Jurkat, Clone E6-1 (cell line): ENCODE results near the gene ZC3HAV1L.
"Not testable (repeated sequence)": the region's sequence is repeated elsewhere in the genome, so short reads cannot be mapped to it uniquely, and the experiment has no call there.

Experiments used
- DNase-seq: peaks from one replicate; pipeline ENCODE4 v3.0.0-alpha.2; 2011; ENCODE audit warnings: low read depth, low spot score
- H3K4me3 ChIP-seq: 2 replicates; pipeline ENCODE4 v1.5.1; 2011; ENCODE audit warnings: mild to moderate bottlenecking, low read length, control low read depth, moderate library complexity

Gene ZC3HAV1L

GRCh38 chr7:138978541-138979184 lies 57.2 kb downstream of the ZC3HAV1L start:
- H3K4me3 ChIP-seq = no peak overlapping the region
- DNase-seq = no peak

GRCh38 chr7:138976161-138976560 lies 59.7 kb downstream of the ZC3HAV1L start:
- DNase-seq, H3K4me3 ChIP-seq: not testable (repeated sequence)
